HG03159 (cell line): ENCODE measurements around the gene EFNA4.

Source experiments
- ATAC-seq: cut with Tn5 transposase; IDR thresholded peaks from one replicate; pipeline ENCODE4 v1.9.1; 2021; ENCODE audit warnings: mild to moderate bottlenecking, moderate library complexity; ENCODE audit not compliant: unreplicated experiment

Gene EFNA4

DNA sequence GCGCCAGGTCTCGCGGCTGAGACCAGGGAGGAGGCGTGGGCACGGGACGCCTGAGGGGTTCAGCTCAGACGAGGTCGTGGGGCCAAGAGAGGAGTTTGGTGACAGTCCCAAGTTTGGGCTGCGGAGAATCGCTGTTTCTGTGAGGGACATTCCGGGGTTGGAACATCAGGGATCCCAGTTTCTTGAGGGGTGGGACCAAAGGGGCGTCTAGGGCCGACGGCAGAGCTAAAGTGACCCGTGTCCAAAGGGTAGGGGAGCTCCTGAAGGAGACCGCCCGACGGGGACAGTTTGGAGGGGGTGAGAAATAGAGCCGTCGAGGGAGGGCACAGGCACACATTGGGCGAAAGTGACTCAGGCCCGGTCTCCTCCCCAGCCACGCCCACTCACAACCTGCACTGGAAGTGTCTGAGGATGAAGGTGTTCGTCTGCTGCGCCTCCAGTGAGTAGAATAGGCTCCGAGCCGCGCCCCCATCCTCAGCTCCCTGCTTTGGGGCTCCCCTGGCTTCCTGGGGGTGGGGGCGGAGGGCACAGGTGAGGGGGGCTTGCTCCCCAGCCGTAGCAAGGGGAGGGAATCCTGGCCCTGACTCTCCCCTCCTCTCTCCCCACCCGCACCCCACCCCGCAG lies 22.1 kb downstream of the EFNA4 start:
- ATAC-seq: no peak

GRCh38 chr1:155086128-155086741 lies 22.7 kb downstream of the EFNA4 start:
- no peak for ATAC-seq

- ATAC-seq: no peak
These were observed 23.5 kb downstream of the EFNA4 start for GRCh38 chr1:155086856-155087535.

DNA sequence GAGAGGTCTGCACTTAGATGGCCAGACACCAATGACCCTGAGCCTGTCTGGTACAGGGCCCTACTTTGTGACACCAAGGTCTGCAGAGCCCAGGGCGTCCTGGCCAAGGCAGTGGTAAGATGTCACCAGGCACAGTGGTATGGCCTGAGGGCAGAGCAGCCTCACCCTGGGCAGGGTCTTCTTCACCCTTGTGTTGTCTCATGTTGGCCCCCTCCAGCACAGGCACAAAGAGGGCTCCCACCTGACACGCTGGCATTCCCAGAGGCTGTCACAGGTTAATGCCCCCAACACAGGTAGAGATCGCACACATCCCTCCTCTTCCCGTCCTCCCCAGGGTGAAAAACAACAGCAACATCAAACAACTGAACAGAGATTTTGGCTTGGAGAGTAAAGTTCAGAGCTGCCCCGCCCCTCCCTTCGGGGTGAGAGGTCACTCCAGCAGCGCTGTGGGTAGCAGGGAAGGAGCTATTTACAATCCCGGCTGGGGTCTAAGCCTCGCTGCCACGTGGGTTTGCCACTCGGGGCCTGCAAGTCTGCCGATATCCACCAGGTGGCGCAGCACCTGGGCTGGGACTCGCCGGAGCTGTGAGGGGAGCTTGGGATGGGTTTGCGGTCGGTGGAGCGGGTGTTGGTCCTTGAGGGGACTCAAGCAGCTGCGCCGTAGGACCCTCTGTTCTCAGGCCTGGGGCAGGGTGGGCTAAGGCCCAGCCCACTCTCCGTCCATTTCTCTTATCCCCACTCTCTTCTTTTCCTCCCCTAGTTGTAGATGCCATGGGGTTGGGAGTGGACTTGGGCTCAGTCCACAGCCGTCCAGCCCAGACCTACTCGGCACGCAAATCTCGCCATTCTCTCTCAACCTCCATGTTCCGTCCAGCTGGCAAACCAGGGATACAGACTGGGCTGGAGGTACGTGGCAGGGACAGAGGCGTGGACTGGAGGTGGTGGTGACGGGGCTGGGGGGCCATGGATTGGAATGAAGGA lies 27.8 kb downstream of the EFNA4 start:
- no peak for ATAC-seq

- no peak for ATAC-seq
These were observed 28.6 kb downstream of the EFNA4 start for GRCh38 chr1:155092131-155092530.

- ATAC-seq: no peak
These were observed 29.1 kb downstream of the EFNA4 start for GRCh38 chr1:155092641-155093040.

DNA sequence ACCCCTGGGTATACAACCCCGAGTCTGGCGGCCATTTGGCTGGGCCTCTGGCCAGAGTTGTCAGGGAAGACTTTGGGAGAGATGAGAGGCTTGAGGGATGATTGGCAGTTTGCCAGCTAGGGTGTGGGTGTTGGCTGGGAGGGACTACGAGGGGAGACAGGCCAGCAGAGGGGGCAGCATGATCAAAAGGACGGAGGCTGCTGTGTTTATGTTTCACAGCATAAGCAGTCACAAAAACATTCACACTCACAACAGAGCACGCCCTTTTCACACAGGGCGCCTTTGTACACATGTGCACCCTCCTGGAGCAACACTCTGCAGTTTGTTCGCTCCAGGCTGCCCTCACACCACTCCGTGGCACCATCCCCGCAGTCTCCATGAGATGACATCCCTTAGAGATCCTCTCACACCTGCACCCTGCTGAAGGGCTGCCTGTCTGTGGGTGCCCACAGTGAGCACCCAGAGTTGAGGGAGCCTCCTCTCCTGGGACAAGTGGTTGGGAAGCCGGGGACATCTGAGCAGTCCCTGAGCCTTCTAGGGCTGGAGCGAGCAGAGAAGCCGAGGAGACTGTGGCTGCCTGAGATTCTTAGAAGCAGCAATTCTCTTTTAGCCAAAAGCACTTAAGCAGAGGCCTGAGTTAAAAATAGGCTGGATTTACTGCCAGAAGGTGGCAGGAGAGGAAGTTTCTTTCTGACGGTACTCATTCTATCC lies 30.5 kb downstream of the EFNA4 start:
- no peak for ATAC-seq

DNA sequence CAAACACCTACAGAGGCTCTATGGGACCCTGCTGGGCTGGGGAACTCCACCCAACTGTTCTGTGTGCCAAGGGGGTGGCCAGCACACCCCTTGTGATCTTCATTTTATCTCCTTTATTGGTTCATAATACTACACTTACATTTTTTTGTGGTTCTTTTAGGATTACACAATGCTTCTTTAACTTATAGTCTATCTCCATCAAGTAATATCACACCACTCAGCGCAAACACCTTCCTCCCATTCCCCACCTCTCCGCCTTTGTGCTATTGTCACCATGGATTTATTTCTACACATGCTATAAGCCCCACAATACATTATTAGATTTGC lies 31.0 kb downstream of the EFNA4 start:
- ATAC-seq: no peak

DNA sequence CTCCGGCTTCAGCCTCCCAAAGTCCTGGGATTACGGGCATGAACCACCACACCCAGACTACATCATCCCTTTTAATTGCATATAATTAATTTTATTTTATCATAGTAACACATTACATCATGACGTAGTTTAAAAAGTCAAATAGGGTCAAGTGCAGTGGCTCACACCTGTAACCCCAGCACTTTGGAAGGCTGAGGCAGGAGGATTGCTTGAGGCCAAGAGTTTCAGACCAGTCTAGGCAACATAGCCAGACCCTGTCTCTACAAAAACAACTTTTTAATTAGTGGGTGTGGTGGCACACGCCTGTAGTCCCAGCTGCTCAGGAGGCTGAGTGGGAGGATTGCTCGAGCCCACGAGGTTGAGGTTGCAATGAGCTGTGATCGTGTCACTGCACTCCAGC lies 35.8 kb downstream of the EFNA4 start:
- ATAC-seq: no peak

GRCh38 chr1:155103325-155103724 lies 39.8 kb downstream of the EFNA4 start:
- ATAC-seq: no peak

- no peak for ATAC-seq
These were observed 41.3 kb downstream of the EFNA4 start for GRCh38 chr1:155104605-155105534.

- no peak for ATAC-seq
These were observed 42.1 kb downstream of the EFNA4 start for GRCh38 chr1:155105604-155106011.

DNA sequence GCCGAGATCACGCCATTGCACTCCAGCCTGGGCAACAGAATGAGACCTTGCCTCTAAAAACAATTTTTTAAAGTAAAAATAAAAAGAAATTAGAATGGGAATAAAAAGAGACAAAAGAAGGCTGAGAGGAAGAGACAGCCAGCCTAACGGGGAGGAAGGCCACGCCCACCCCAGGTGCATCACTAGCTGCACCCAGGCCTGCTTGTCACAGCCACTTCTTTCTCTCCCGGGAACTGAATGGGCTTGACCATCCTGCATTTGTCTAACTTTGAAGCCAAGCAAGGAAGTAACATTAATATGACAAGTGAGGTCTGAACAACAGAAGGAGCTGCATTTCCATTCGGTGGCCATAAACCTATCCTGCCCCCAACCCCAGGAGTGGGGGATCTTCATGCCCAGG lies 43.3 kb downstream of the EFNA4 start:
- ATAC-seq: no peak

GRCh38 chr1:155107309-155108264 lies 44.0 kb downstream of the EFNA4 start:
- ATAC-seq: no peak

DNA sequence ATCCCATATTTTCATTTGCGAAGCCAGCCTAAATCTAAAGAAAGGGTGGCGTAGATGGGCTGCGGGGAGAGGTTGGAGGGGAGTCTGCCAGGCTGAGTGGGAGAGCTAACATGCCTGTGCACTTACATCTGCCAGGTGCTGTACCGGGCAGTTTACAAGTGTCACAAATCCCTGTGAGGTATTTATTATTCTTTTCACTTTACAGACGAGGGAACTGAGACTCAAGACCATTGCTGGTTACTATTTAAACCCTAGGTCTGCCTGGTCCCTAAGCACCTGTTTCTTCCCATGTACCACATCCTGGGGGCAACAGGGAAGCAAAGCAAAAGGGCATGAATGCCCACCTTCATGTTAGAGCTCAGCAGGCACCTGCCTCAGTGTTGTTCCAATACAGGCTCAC lies 44.8 kb downstream of the EFNA4 start:
- ATAC-seq: no peak

- ATAC-seq: no peak
These were observed 46.8 kb downstream of the EFNA4 start for GRCh38 chr1:155110381-155110780.

DNA sequence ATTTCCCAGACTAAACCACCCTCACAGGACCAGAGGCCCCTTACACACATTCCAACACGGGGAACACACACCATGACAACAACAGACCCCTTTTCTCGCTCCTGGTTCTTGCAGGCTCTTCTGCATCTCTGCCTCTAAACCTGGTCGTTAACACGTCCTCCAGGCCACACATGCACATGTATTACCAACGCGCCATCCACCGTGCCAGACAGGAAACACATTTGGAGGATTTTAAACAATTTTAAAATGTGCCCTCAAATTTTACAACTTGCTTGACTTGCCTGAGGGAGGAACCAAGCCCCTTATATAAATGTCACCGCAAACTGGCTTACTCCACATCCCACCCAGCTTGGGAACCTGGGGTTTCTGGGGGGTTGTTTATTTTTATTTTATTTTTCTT lies 47.3 kb downstream of the EFNA4 start:
- no peak for ATAC-seq

DNA sequence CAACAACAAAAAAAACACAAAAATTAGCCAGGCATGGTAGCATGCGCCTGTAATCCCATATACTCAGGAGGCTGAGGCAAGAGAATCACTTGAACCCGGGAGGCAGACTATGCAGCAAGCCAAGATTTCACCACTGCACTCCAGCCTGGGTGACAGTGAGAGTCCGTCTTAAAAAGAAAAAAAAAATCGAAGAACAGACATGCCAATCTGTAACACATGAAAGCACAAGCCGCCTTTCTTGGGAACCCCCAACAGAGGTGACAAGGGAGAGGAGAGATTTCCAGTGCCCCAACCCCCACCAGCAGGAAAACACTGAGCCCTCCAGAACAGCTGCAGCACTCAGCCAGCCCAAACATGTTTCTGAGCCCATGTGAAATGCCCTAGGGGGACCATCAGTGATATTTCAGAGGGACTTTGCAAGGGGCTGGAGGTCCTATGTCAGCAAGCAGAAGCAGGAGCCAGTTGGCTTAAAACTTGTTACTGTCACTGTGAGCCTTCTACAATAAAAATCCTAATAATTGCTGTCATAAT lies 50.0 kb downstream of the EFNA4 start:
- no peak for ATAC-seq
